ENCODE results near the gene RGS3.

DNA sequence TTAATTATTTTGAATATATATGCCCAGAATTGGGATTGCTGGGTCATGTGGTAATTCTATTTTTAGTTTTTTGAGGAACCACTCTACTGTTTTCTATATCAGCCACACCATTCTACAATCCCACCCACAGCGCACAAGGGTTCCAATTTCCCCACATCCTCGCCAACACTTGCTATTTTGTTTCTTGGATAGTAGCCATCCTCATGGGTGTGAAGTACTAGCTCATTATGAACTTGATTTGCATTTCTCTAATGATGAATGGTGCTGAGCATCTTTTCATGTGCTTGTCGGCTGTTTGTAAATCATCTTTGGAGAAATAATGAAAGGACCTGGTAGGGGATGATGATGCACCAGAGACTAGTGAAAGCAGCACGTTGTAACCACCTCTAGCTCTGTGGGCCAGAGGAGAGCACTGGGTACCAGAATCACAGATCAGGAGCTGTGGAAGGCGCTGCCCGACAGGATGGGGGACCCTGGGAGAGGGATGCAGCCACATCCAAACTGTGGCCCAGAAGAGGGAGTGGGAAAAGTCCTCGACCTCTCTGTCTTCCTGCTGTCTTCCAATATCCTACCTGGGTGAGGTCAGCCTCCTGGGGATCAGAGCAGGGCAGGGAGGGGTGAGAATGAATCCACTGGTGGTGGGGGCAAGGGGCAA, 155.4 kb downstream of the RGS3 start:
- TF ChIP-seq ZFP30 (CRISPR knock-in tag; IDR thresholded peaks at IDR 0.05) (no peak), ARNTL (CRISPR knock-in tag; IDR thresholded peaks at IDR 0.05; ENCODE audit: borderline replicate concordance, low read depth) (no peak), OSR1 (CRISPR knock-in tag; IDR thresholded peaks at IDR 0.05) (no peak), PATZ1 (CRISPR knock-in tag; IDR thresholded peaks at IDR 0.05; ENCODE audit: borderline replicate concordance) (no peak), CREB5 (CRISPR knock-in tag; IDR thresholded peaks at IDR 0.05; ENCODE audit: low read depth) (no peak), CSDC2 (CRISPR knock-in tag; IDR thresholded peaks at IDR 0.05) (no peak)
- TF ChIP-seq, protein P1, sequence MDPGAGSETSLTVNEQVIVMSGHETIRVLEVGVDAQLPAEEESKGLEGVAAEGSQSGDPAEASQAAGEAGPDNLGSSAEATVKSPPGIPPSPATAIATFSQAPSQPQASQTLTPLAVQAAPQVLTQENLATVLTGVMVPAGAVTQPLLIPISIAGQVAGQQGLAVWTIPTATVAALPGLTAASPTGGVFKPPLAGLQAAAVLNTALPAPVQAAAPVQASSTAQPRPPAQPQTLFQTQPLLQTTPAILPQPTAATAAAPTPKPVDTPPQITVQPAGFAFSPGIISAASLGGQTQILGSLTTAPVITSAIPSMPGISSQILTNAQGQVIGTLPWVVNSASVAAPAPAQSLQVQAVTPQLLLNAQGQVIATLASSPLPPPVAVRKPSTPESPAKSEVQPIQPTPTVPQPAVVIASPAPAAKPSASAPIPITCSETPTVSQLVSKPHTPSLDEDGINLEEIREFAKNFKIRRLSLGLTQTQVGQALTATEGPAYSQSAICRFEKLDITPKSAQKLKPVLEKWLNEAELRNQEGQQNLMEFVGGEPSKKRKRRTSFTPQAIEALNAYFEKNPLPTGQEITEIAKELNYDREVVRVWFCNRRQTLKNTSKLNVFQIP (CRISPR knock-in tag; IDR thresholded peaks at IDR 0.05; ENCODE audit: borderline replicate concordance, low read depth), result no peak
